Upper lobe of right lung (tissue), 1 donor: ENCODE data around the gene BPIFA1. TPM values are rescaled to one million over a fixed set of nuclear protein-coding genes. Genes with fewer than 3 reads are reported as not detected.

Experiments used
- ATAC-seq: fragments of 200-7000 bp; cut with Tn5 transposase; one replicate; pipeline ENCODE4 v1.9.1; 2020; ENCODE audit warnings: mild to moderate bottlenecking, moderate library complexity
- DNase-seq: peaks from one replicate; pipeline ENCODE4 v3.0.0-alpha.2; 2020
- H3K27ac ChIP-seq: fragments of 200-600 bp; one replicate; pipeline ENCODE4 v1.8.0; 2022
- H3K27me3 ChIP-seq: fragments of 200-600 bp; one replicate; pipeline ENCODE4 v1.8.0; 2022; ENCODE audit warnings: mild to moderate bottlenecking
- H3K36me3 ChIP-seq: fragments of 200-600 bp; one replicate; pipeline ENCODE4 v1.8.0; 2022
- H3K4me1 ChIP-seq: fragments of 200-600 bp; one replicate; pipeline ENCODE4 v1.8.0; 2022
- H3K4me3 ChIP-seq: fragments of 200-600 bp; one replicate; pipeline ENCODE4 v1.8.0; 2022; ENCODE audit warnings: mild to moderate bottlenecking
- H3K9me3 ChIP-seq: fragments of 200-600 bp; one replicate; pipeline ENCODE4 v1.8.0; 2022
- CTCF ChIP-seq: fragments of 200-600 bp; IDR thresholded peaks from one replicate; pipeline ENCODE4 v1.8.0; 2022; ENCODE audit warnings: antibody characterized with exemption
- intact Hi-C: fragments of 100-400 bp; cut with DNase I; formaldehyde crosslinking; loops from one replicate; pipeline ENCODE4 v1.11.0; 2022
- total RNA-seq: library from RNA; stranded (reverse); fragmentation: NEBNext Ultra II Directional; extraction: Animal tissue kit (Norgen Biotek cat#: 25700); gene quantifications from one replicate; pipeline ENCODE4 v1.2.1, GENCODE V29; 2021
- donor health status: DM: no; HTN: yes; CAD: no; lungs with severe emphysema.

BPIFA1 gene
- total RNA-seq, 1 donor from 2014 or later = not detected

DNA sequence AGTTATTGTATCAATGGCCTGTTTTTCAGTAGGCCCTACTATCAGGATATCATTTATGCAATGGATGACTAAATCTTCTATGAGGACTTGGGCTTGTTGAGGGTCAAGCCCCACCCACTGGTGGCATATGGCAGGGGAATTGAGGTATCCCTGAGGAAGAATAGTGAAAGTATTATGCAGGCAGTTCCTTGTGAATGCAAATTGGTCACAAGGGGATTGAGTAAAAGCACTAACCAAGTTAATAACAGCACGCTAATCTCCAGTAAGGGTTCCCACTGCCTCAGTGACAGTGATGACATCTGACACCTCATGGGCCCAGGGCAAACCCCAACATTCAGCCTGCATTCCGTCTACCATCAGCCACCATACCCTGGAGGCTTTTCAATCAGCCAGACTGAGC, 14.9 kb downstream of the BPIFA1 start:
- Histone ChIP-seq H3K27me3 (no peaks in the 10 kb centered on the region), H3K36me3 (no peaks in the 10 kb centered on the region), H3K27ac (no peak overlapping the region), H3K4me1 (no peaks in the 10 kb centered on the region), H3K4me3 (no peak overlapping the region), H3K9me3 (no peaks in the 10 kb centered on the region)
- DNase-seq = no peak
- TF ChIP-seq CTCF = no peak
- ATAC-seq = no peak
- intact Hi-C loops = no loop called here

GRCh38 chr20:33251496-33251895, 15.7 kb downstream of the BPIFA1 start:
- H3K9me3 ChIP-seq = no peaks in the 10 kb centered on the region
- TF ChIP-seq CTCF = no peak
- no peaks in the 10 kb centered on the region for H3K4me1 ChIP-seq
- ATAC-seq = no peak
- no peak for DNase-seq
- intact Hi-C loops = no loop called here
- no peak overlapping the region for H3K27ac ChIP-seq
- no peaks in the 10 kb centered on the region for H3K27me3 ChIP-seq
- H3K4me3 ChIP-seq = no peak overlapping the region
- H3K36me3 ChIP-seq = no peaks in the 10 kb centered on the region

- Histone ChIP-seq H3K27me3 (no peaks in the 10 kb centered on the region), H3K4me1 (no peaks in the 10 kb centered on the region), H3K36me3 (no peaks in the 10 kb centered on the region), H3K27ac (no peak overlapping the region), H3K9me3 (no peaks in the 10 kb centered on the region), H3K4me3 (no peak overlapping the region)
- DNase-seq = no peak
- intact Hi-C loops = no loop called here
- no peak for TF ChIP-seq CTCF
- ATAC-seq = no peak
These were observed 16.7 kb downstream of the BPIFA1 start for GRCh38 chr20:33252460-33252859.

GRCh38 chr20:33255005-33255404, 19.2 kb downstream of the BPIFA1 start:
- Histone ChIP-seq H3K9me3 (no peaks in the 10 kb centered on the region), H3K4me1 (no peaks in the 10 kb centered on the region), H3K27ac (no peak overlapping the region), H3K27me3 (no peaks in the 10 kb centered on the region), H3K4me3 (no peak overlapping the region), H3K36me3 (no peaks in the 10 kb centered on the region)
- no peak for TF ChIP-seq CTCF
- ATAC-seq (no peak), DNase-seq (no peak)
- intact Hi-C loops = no loop called here

DNA sequence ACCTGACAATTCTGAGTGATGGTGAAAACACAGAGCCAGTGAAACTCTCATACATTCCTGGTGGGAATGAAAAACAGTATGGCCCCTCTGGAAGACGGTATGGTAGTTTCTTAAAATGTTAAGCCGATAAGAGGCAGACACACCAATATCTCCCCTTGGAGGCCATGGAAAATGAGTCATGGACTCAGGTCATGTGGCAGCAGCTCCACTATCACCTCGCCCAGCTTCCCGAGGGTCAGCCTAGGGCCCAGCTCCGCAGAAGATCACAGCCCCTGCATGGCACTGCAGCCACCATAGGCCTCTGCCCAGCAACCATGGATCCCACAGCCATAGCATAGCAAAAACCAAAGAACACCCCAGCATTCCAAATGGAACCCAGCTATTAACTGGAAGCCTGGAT, 21.4 kb downstream of the BPIFA1 start:
- Histone ChIP-seq H3K4me1 (no peaks in the 10 kb centered on the region), H3K36me3 (no peaks in the 10 kb centered on the region), H3K27ac (no peak overlapping the region), H3K9me3 (no peaks in the 10 kb centered on the region), H3K4me3 (no peak overlapping the region), H3K27me3 (no peaks in the 10 kb centered on the region)
- intact Hi-C loops = no loop called here
- ATAC-seq = no peak
- no peak for DNase-seq
- no peak for TF ChIP-seq CTCF

DNA sequence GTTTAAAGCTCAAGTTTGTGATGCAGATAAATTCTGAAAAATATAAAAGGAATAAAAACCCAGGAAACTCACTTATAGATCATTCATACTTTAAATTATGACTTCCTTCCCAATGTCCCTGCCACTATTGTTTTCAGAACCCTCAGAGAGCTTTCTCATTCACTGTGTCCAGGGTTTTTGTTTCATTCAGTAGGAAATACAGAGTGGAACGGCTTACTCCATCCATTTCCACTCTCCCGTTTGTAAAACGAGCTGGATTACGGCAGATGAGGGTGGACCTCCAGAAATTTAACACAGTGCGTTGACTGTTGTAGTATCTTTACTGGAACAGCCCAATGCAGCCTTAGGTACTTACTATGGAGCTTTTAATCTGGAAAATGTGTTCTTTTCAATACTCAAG, 23.6 kb downstream of the BPIFA1 start:
- TF ChIP-seq CTCF = no peak
- ATAC-seq (no peak), DNase-seq (no peak)
- no peaks in the 10 kb centered on the region for H3K4me1 ChIP-seq
- H3K36me3 ChIP-seq = no peaks in the 10 kb centered on the region
- no peaks in the 10 kb centered on the region for H3K27me3 ChIP-seq
- no peak overlapping the region for H3K27ac ChIP-seq
- intact Hi-C loops = no loop called here
- H3K9me3 ChIP-seq = no peaks in the 10 kb centered on the region
- H3K4me3 ChIP-seq = no peak overlapping the region
